CD4-positive, alpha-beta T cell treated with Interleukin-1 beta for 1 hour (primary cell): ENCODE measurements around the gene NFIX.

Source experiments
- DNase-seq, 2 donors: peaks; one replicate each; pipeline ENCODE4 v3.0.0-alpha.2; 2020 to 2022

NFIX gene

GRCh38 chr19:13115936-13116281 lies 120.6 kb downstream of the NFIX start:
- no peak for DNase-seq

GRCh38 chr19:13116282-13117175 lies 121.3 kb downstream of the NFIX start, which contains the start of gene TRMT1:
Gene TRMT1, minus strand, starts transcription at chr19:13116740. Its CDS starts 341 bp downstream, at chr19:13116399.
- DNase-seq = peak; percentile 86 to 89

GRCh38 chr19:13117176-13117771 lies 122.0 kb downstream of the NFIX start:
- DNase-seq = no peak

GRCh38 chr19:13117772-13118423 lies 122.6 kb downstream of the NFIX start, which contains the start of gene NACC1:
Gene NACC1, plus strand, starts transcription at chr19:13118264. Its CDS starts 16,944 bp downstream, at chr19:13135208.
- peak; percentile 91 for DNase-seq

GRCh38 chr19:13118424-13119193 lies 123.3 kb downstream of the NFIX start:
- DNase-seq = peak in 1 of 2 donors; percentile 23

GRCh38 chr19:13119627-13120026 lies 124.4 kb downstream of the NFIX start:
- DNase-seq = no peak

GRCh38 chr19:13120031-13120430 lies 124.8 kb downstream of the NFIX start:
- no peak for DNase-seq

GRCh38 chr19:13120817-13121216 lies 125.5 kb downstream of the NFIX start:
- no peak for DNase-seq

GRCh38 chr19:13121551-13122274 lies 126.4 kb downstream of the NFIX start:
- peak in 1 of 2 donors; percentile 29 for DNase-seq

- DNase-seq = peak; percentile 22 to 36
Measured at GRCh38 chr19:13122275-13122878, 127.1 kb downstream of the NFIX start.

GRCh38 chr19:13122980-13123957 lies 128.0 kb downstream of the NFIX start:
- no peak for DNase-seq

GRCh38 chr19:13127051-13127450 lies 131.8 kb downstream of the NFIX start:
- no peak for DNase-seq

- DNase-seq = no peak
Measured at GRCh38 chr19:13127811-13128575, 132.7 kb downstream of the NFIX start.

GRCh38 chr19:13128583-13128982 lies 133.3 kb downstream of the NFIX start:
- no peak for DNase-seq

- no peak for DNase-seq
Measured at GRCh38 chr19:13129384-13129783, 134.1 kb downstream of the NFIX start.

- no peak for DNase-seq
Measured at GRCh38 chr19:13130886-13131490, 135.7 kb downstream of the NFIX start.

GRCh38 chr19:13132471-13133180 lies 137.4 kb downstream of the NFIX start:
- DNase-seq = peak; percentile 26 to 57

- DNase-seq = no peak
Measured at GRCh38 chr19:13133241-13133870, 138.1 kb downstream of the NFIX start.
